ENCODE measurements around the gene ERICH6B.

ERICH6B gene

DNA sequence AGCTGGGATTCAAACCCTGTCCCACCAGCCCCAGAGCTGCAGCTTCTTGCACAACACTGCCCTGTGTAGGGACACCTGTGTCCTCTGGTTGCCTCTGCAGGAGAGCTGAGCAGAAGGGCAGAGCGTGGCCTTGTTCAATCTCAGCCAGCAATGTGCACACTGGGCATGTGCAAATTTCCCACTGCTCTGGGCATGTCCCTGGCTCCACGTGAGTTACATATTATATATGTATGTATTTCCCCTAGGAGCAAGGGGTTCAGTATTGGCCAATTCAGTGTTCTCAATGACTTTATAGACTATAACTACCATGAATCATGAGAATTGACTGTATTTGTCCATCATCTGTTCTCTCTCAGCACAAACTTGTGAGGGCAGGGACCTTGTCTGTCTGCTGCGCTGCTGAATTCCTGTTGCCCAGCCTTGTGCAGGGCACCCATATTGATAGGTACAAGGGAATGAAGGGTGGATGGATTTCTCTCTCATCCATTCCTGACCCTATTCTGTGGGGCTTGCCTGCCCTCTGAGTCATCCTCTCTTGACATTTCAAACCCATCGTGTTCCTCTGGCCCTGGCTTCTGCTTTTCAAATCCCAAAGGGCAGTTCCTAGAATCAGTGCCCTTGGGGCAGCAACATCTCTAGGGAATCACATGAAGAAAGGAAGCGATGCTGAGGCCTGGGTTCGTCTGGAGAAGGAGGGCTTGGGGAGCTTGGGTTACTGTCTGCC lies 69.7 kb downstream of the ERICH6B start:
- Mint-ChIP-seq H3K9me3 (no peaks in the 10 kb centered on the region), H3K4me3 (no peak overlapping the region), H3K27ac (no peak overlapping the region), H3K27me3 (peaks cover 8 to 15% of the 10 kb centered on the region in 2 donors), H3K4me1 (ENCODE audit: low read depth in 2 of 2) (no peaks in the 10 kb centered on the region), H3K36me3 (ENCODE audit: insufficient read depth) (no peaks in the 10 kb centered on the region)
- DNase-seq = no peak
- no peak for ATAC-seq (replicated peaks)

DNA sequence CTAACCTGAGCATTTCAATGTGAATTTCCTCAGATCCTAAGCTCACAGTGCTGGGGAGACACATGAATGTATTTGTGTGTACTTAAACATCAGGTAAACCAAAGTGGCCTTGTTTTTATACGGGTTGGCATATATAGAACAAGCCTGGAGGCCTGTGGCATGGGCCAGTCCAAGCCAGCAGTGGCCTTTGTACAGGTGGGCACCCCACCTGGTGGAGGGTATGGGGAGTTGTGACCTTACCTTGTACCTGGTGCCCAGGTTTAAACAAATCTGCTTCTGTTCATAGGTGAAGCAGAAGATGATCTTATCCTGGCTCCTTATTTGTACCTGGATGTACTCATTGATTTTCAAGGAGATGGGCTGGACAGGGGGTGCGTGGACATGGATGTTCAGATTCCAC lies 71.0 kb downstream of the ERICH6B start:
- Mint-ChIP-seq H3K27me3 (peaks cover 8 to 15% of the 10 kb centered on the region in 2 donors), H3K27ac (no peak overlapping the region), H3K36me3 (ENCODE audit: insufficient read depth) (no peaks in the 10 kb centered on the region), H3K4me1 (ENCODE audit: low read depth in 2 of 2) (no peaks in the 10 kb centered on the region), H3K4me3 (no peak overlapping the region), H3K9me3 (no peaks in the 10 kb centered on the region)
- DNase-seq (no peak), ATAC-seq (replicated peaks) (no peak)

DNA sequence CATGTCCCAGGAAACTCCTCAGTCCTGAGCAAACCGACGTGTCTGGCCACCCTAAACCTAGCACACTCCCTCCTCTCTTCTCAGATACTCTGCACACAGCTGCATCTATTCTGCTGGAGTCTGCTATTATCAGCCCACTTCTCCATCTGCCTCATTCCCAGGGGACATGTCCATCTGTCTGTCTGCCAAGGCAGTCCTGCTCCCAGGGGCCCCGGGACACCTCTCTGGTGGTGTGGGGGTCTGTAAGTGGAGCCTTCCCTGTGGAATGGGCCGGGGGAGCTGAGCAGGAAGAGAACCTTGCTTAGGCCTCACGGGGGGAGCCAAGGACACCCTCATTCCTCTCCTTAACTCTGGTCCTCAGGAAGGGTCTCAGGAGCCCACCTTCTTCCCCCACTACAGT lies 72.7 kb downstream of the ERICH6B start:
- Mint-ChIP-seq H3K27ac (no peak overlapping the region), H3K27me3 (peaks cover 0 to 4% of the 10 kb centered on the region in 2 donors), H3K4me3 (no peak overlapping the region), H3K9me3 (no peaks in the 10 kb centered on the region), H3K4me1 (ENCODE audit: low read depth in 2 of 2) (no peaks in the 10 kb centered on the region), H3K36me3 (ENCODE audit: insufficient read depth) (peaks cover 4% of the 10 kb centered on the region)
- no peak for ATAC-seq (replicated peaks)
- DNase-seq = no peak

DNA sequence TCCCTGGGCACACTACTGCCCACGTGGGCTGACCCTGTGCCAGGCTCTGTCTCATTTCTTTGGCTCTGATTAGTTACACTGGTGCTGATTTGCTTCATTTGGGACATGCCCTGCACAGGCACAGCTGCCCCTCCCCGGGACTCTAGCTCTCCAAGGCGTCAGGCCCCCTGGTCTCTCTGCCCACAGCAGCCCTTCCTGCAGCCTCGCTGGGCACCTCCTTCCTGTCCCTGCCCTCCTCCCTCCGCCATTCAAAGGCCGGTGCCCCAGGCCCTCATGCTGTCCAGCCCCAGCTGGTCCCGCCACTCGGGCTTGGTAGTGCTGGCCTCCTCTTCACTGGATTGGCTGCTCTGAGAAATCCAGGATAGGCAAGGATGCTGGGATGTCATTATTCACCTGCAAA lies 73.1 kb downstream of the ERICH6B start:
- no peak for ATAC-seq (replicated peaks)

DNA sequence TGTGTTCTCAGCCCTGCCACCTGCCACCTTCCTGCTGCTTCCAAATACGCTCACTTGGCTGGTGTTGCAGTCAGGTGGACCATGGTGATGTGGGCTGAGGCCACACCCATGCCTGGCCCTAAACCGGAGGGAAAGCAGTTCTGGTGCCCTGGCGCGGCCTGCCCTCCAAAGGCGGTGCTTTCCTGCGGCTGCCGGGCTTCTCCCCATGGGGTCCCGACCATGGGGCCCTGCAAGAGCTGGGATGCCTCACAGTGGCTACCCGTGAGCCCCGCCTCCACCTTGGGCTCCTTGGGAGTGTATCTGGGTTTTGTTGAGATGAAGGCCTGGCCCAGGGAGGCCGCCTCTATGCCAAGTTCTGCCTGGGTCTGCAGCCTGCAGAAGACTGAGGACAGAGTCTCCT lies 73.7 kb downstream of the ERICH6B start:
- Mint-ChIP-seq H3K4me1 (ENCODE audit: low read depth in 2 of 2) (peaks cover 0 to 3% of the 10 kb centered on the region in 2 donors), H3K9me3 (no peaks in the 10 kb centered on the region), H3K4me3 (no peak overlapping the region), H3K27me3 (no peaks in the 10 kb centered on the region), H3K36me3 (ENCODE audit: insufficient read depth) (peaks cover 7% of the 10 kb centered on the region), H3K27ac (no peak overlapping the region)
- DNase-seq (no peak), ATAC-seq (replicated peaks) (no peak)

More for the DNA sequence above, 73.1 kb downstream of the ERICH6B start:
- DNase-seq = no peak
- Mint-ChIP-seq H3K27me3 (no peaks in the 10 kb centered on the region), H3K27ac (no peak overlapping the region), H3K36me3 (ENCODE audit: insufficient read depth) (peaks cover 4% of the 10 kb centered on the region), H3K9me3 (no peaks in the 10 kb centered on the region), H3K4me3 (no peak overlapping the region), H3K4me1 (ENCODE audit: low read depth in 2 of 2) (no peaks in the 10 kb centered on the region)

DNA sequence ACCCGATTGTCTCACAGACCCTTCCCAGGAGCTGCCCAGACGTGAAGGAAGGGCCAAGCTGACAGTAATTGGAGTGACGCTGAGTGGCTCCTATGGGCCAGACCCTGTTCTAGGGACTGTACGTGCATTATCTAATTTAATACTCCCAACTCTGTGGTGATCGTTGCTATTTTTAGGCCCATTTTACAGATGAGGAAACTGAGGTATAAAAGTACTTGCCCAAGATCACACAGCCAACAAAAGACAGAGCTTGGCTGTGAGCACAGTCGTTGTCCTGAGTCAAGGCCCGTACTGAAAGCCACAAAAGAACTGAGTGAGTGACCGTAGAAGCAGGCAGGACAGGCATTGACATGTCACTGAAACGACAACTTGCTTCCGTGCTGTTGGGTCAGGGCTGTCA lies 74.7 kb downstream of the ERICH6B start:
- peaks cover 0 to 3% of the 10 kb centered on the region in 2 donors for H3K4me1 Mint-ChIP-seq (ENCODE audit: low read depth in 2 of 2)
- H3K36me3 Mint-ChIP-seq (ENCODE audit: insufficient read depth) = peaks cover 7% of the 10 kb centered on the region

DNA sequence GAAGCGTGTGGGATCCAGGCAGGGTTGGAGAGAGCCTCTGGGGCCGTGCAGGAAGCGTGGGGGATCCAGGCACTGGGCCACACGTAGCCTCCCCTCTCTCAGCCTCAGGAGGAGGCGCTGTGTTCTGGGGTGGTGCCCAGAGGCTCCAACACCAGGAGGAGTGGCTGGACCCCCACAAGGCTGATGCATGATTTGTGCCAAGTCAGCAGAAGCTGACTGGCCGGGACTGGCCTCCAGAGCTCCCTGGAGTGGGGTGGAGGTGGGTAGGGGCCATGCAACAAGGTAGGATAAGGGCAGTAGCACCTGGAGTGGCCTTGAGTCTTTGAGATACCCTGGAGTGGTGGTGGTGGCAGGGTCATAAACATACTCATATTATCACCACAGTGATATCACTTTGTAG lies 75.3 kb downstream of the ERICH6B start:
- Mint-ChIP-seq H3K36me3 (ENCODE audit: insufficient read depth) (peaks cover 10% of the 10 kb centered on the region), H3K9me3 (no peaks in the 10 kb centered on the region), H3K27me3 (no peaks in the 10 kb centered on the region), H3K4me1 (ENCODE audit: low read depth in 2 of 2) (peaks cover 0 to 3% of the 10 kb centered on the region in 2 donors), H3K27ac (peak overlapping the region in 1 of 2 donors; percentile 38), H3K4me3 (no peak overlapping the region)
- ATAC-seq (replicated peaks) (no peak), DNase-seq (no peak)

More for the DNA sequence above, 74.7 kb downstream of the ERICH6B start:
- H3K27me3 Mint-ChIP-seq = no peaks in the 10 kb centered on the region
- ATAC-seq (replicated peaks) (no peak), DNase-seq (no peak)
- no peak overlapping the region for H3K27ac Mint-ChIP-seq
- H3K4me3 Mint-ChIP-seq = no peak overlapping the region
- no peaks in the 10 kb centered on the region for H3K9me3 Mint-ChIP-seq

DNA sequence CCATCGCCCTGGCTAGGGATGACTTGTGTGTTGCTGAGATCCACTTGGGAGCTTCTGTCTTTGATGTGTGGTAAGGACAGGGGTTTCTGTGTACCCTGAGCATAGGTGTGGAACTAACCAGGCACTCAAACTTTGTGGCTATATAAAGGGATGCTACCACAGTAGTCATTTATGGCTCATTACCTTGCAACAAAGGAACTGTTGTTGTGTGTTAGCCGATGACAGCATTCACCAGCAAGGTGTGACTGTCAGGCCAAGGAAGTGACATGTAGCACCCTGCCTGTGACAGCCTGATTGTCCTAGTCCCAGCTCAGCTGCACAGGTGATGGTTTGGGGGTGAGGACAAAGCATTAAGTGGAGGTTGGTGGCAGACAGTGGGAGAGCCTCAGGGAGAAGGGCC lies 77.2 kb downstream of the ERICH6B start:
- Mint-ChIP-seq H3K4me3 (no peak overlapping the region), H3K27me3 (no peaks in the 10 kb centered on the region), H3K4me1 (ENCODE audit: low read depth in 2 of 2) (peaks cover 0 to 3% of the 10 kb centered on the region in 2 donors), H3K27ac (peak overlapping the region in 1 of 2 donors; percentile 70), H3K36me3 (ENCODE audit: insufficient read depth) (peaks cover 27% of the 10 kb centered on the region), H3K9me3 (no peaks in the 10 kb centered on the region)
- ATAC-seq (replicated peaks) = no peak
- DNase-seq = no peak

DNA sequence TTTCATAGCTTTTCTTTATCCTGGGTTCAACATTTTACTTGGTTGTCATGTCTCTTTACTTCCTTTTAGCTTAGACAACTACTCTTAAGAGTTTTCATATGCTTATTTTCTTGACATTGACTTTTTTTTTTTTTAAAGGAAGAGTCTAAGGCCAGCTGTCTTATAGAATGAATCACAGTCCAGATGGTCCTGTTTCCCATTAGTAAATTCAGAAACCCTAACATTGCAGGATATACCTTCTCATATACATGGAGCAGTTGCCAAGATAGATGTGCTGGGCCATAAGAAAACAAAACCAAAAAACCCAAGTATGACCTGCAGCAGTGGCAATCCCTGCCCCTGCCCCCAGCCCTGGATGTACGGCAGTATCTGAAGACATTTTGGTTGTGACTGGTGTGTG lies 78.0 kb downstream of the ERICH6B start:
- DNase-seq = no peak
- Mint-ChIP-seq H3K36me3 (ENCODE audit: insufficient read depth) (peaks cover 36% of the 10 kb centered on the region), H3K4me1 (ENCODE audit: low read depth in 2 of 2) (peaks cover 0 to 3% of the 10 kb centered on the region in 2 donors), H3K9me3 (no peaks in the 10 kb centered on the region), H3K4me3 (no peak overlapping the region), H3K27me3 (no peaks in the 10 kb centered on the region), H3K27ac (peak overlapping the region; percentile 70 to 73)
- ATAC-seq (replicated peaks) = no peak

DNA sequence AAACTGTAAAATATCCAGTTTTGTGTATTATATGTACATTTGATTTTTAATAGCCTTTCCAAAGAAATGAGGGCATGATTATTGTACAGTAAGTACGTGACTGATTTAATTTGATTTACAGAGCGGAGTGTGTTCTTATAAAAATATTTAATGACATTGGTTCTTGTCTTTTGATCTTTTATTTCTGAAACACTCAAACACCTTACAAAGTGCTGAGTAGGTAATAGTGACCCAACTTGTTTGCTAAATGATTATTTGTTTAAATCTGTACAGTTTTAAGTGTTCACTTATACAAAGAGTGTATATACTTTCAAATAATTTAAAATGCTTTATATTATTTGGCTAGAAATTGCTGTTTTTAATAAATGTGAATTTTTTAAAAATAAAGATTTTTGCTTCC lies 79.3 kb downstream of the ERICH6B start:
- Mint-ChIP-seq H3K27ac (no peak overlapping the region), H3K36me3 (ENCODE audit: insufficient read depth) (peaks cover 45% of the 10 kb centered on the region), H3K4me1 (ENCODE audit: low read depth in 2 of 2) (peaks cover 0 to 3% of the 10 kb centered on the region in 2 donors), H3K9me3 (no peaks in the 10 kb centered on the region), H3K4me3 (no peak overlapping the region), H3K27me3 (no peaks in the 10 kb centered on the region)
- ATAC-seq (replicated peaks) (no peak), DNase-seq (no peak)

DNA sequence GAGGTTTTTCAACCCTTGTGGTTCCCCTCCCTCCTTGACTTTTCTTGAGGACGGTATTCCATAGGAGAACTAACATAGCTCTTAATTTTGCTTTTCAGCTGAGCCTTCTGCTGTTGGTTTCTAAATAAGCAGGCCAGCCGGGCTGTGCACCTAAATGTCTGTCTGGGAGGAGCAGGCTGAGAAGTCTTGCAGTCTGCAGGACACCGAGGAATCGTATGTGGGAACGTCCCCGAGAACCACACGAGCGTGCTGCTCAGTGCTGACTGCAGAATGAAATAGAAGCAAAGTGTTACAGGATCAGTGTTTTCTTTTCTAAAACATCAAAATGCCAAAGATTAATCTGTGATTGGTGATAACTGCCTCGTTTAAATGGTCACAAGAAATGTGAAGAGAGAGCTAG lies 80.9 kb downstream of the ERICH6B start:
- Mint-ChIP-seq H3K27me3 (no peaks in the 10 kb centered on the region), H3K9me3 (no peaks in the 10 kb centered on the region), H3K4me3 (no peak overlapping the region), H3K4me1 (ENCODE audit: low read depth in 2 of 2) (peaks cover 0 to 3% of the 10 kb centered on the region in 2 donors), H3K36me3 (ENCODE audit: insufficient read depth) (peaks cover 62% of the 10 kb centered on the region), H3K27ac (peak overlapping the region; percentile 27 to 35)
- ATAC-seq (replicated peaks) (no peak), DNase-seq (no peak)

DNA sequence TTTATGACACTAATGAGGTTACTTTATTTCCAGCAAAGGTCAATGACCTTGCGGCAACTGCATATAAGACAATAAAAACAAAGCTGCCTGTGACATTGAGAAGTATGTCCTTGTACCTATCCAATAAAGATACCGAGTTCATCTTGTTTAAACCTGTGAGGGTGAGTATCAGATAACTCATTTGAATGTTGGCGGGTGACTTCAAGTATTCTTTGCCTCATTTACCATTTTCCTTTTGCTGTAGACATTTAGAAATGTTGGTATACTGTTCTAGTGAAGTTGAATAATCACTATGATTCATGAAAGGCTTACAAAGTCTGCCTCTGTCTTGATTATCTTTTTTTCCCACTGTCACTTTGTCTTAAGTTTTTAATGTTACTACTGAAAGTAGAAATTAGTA lies 85.8 kb downstream of the ERICH6B start:
- peak overlapping the region in 1 of 2 donors; percentile 49 for H3K27ac Mint-ChIP-seq
- no peak for ATAC-seq (replicated peaks)

DNA sequence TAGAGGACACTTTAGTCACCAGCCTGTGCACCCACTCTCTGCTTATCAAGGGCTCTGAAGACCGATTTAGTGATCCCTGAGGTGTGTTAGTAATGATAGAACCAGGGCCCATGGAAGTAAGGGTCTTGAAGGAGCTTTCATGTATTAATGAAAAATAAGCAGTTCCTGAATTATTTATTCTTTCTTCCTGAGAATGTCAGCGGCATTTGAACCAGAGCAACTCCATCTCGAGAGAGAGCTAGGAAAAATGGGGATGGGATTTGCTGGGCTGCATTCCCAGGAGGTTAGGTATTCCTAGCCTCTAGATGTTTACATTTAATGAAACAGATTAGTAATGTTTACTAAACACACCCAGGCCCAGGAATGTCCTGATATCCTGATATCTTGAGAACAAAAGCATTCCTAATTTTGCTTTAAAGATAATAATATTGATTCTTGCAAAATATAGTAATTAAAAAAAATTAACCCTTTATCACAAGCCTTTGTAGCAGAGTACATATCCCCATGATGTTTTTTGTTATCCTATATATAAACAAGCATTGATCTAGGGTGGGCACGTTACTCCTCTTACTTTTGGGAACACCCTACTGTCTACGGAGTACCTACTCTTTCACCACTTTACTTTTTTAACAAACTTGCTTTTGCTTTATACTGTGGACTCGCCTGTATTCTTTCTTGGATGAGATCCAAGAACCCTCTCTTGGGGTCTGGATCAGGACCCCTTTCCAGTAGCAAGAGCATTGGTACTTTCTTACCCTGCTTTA lies 87.7 kb downstream of the ERICH6B start:
- Mint-ChIP-seq H3K36me3 (ENCODE audit: insufficient read depth) (peaks cover 77% of the 10 kb centered on the region), H3K4me1 (ENCODE audit: low read depth in 2 of 2) (peaks cover 2 to 3% of the 10 kb centered on the region in 2 donors), H3K27ac (peak overlapping the region; percentile 37 to 67), H3K9me3 (no peaks in the 10 kb centered on the region), H3K4me3 (no peak overlapping the region), H3K27me3 (no peaks in the 10 kb centered on the region)
- ATAC-seq (replicated peaks) (no peak), DNase-seq (no peak)

More for the DNA sequence above, 85.8 kb downstream of the ERICH6B start:
- Mint-ChIP-seq H3K9me3 (no peaks in the 10 kb centered on the region), H3K27me3 (no peaks in the 10 kb centered on the region), H3K4me3 (no peak overlapping the region), H3K36me3 (ENCODE audit: insufficient read depth) (peaks cover 81% of the 10 kb centered on the region), H3K4me1 (ENCODE audit: low read depth in 2 of 2) (peaks cover 0 to 2% of the 10 kb centered on the region in 2 donors)
- no peak for DNase-seq

DNA sequence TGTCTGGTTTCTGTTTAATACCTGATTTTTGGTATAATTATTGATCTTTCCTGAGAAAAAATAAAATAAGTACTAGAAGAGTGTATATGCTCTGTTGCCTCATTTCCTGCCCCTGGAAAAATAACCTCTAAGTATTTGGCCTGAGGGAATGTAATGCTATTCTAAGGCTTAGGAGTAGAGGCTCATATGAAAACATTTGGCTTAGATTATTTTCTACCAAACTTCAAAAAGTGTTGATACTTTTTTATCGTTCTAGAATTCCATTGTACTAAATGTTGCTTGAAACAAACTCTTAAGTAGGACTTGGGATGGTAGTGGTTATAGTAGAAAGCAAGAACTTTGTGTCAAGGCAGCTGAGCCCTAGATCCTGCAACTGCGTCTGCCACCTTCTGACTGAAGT lies 93.0 kb downstream of the ERICH6B start:
- Mint-ChIP-seq H3K4me3 (no peak overlapping the region), H3K9me3 (no peaks in the 10 kb centered on the region), H3K27ac (peak overlapping the region; percentile 8 to 33), H3K27me3 (no peaks in the 10 kb centered on the region), H3K4me1 (ENCODE audit: low read depth in 2 of 2) (peaks cover 7 to 18% of the 10 kb centered on the region in 2 donors), H3K36me3 (ENCODE audit: insufficient read depth) (peaks cover 87% of the 10 kb centered on the region)
- ATAC-seq (replicated peaks) (no peak), DNase-seq (no peak)
